ENCODE data around the gene TRAF2.

Gene TRAF2

GRCh38 chr9:136934277-136934676 lies 48.0 kb downstream of the TRAF2 start:
- no peak overlapping the region for H3K4me3 ChIP-seq (ENCODE audit: low read depth, low read length)
- DNase-seq (ENCODE audit: low read depth): no peak
- TF ChIP-seq CTCF (IDR thresholded peaks at IDR 0.05; ENCODE audit: low read depth, low read length): no peak
- TF ChIP-seq MAX (IDR thresholded peaks at IDR 0.05; ENCODE audit: low read depth, low read length): no peak

- no peak overlapping the region for H3K4me3 ChIP-seq (ENCODE audit: low read depth, low read length)
- DNase-seq (ENCODE audit: low read depth): no peak
- TF ChIP-seq CTCF (IDR thresholded peaks at IDR 0.05; ENCODE audit: low read depth, low read length) (no peak), MAX (IDR thresholded peaks at IDR 0.05; ENCODE audit: low read depth, low read length) (no peak), POLR2A (IDR thresholded peaks at IDR 0.05; ENCODE audit: extremely low read depth, insufficient read length) (no peak), MYC (IDR thresholded peaks at IDR 0.05; ENCODE audit: low read depth, low read length) (no peak)
Observed at GRCh38 chr9:136935651-136936050, 49.3 kb downstream of the TRAF2 start.

GRCh38 chr9:136936645-136937170 lies 50.4 kb downstream of the TRAF2 start:
- no peak overlapping the region for H3K4me3 ChIP-seq (ENCODE audit: low read depth, low read length)
- no peak for DNase-seq (ENCODE audit: low read depth)
- TF ChIP-seq POLR2A (IDR thresholded peaks at IDR 0.05; ENCODE audit: extremely low read depth, insufficient read length) (no peak), MAX (IDR thresholded peaks at IDR 0.05; ENCODE audit: low read depth, low read length) (no peak)

GRCh38 chr9:136937186-136938001 lies 51.1 kb downstream of the TRAF2 start:
- no peak for TF ChIP-seq MYC (IDR thresholded peaks at IDR 0.05; ENCODE audit: low read depth, low read length)
- no peak for TF ChIP-seq MAX (IDR thresholded peaks at IDR 0.05; ENCODE audit: low read depth, low read length)
- no peak for TF ChIP-seq CTCF (IDR thresholded peaks at IDR 0.05; ENCODE audit: low read depth, low read length)
- no peak for TF ChIP-seq POLR2A (IDR thresholded peaks at IDR 0.05; ENCODE audit: extremely low read depth, insufficient read length)
- no peak for DNase-seq (ENCODE audit: low read depth)

GRCh38 chr9:136939431-136939995 lies 53.2 kb downstream of the TRAF2 start:
- no peak overlapping the region for H3K4me3 ChIP-seq (ENCODE audit: low read depth, low read length)
- DNase-seq (ENCODE audit: low read depth): no peak
- TF ChIP-seq MAX (IDR thresholded peaks at IDR 0.05; ENCODE audit: low read depth, low read length) (no peak), POLR2A (IDR thresholded peaks at IDR 0.05; ENCODE audit: extremely low read depth, insufficient read length) (no peak), MYC (IDR thresholded peaks at IDR 0.05; ENCODE audit: low read depth, low read length) (no peak), CTCF (IDR thresholded peaks at IDR 0.05; ENCODE audit: low read depth, low read length) (no peak)

More at GRCh38 chr9:136937186-136938001, 51.1 kb downstream of the TRAF2 start:
- H3K4me3 ChIP-seq (ENCODE audit: low read depth, low read length): no peak overlapping the region

- H3K4me3 ChIP-seq (ENCODE audit: low read depth, low read length): no peak overlapping the region
- no peak for DNase-seq (ENCODE audit: low read depth)
- TF ChIP-seq MYC (IDR thresholded peaks at IDR 0.05; ENCODE audit: low read depth, low read length): no peak
Observed at GRCh38 chr9:136939996-136940525, 53.7 kb downstream of the TRAF2 start.
